Measurements from ENCODE around the gene ADAMTS7.
"Not testable (repeated sequence)": the region's sequence is repeated elsewhere in the genome, so short reads cannot be mapped to it uniquely, and the experiment has no call there.

The ADAMTS7 gene

GRCh38 chr15:78831229-78832207 is 20.3 kb upstream of the ADAMTS7 start:
- DNase-seq = no peak

GRCh38 chr15:78830514-78831228 is 19.4 kb upstream of the ADAMTS7 start:
- DNase-seq = no peak

GRCh38 chr15:78828920-78829319 is 17.7 kb upstream of the ADAMTS7 start:
- no peak for DNase-seq

GRCh38 chr15:78822514-78822913 is 11.2 kb upstream of the ADAMTS7 start:
- no peak for DNase-seq

- no peak for DNase-seq
These were observed 540 bp upstream of the ADAMTS7 start for GRCh38 chr15:78811825-78812183.

- DNase-seq = no peak
These were observed 721 bp downstream of the ADAMTS7 start for GRCh38 chr15:78810362-78811123.

- DNase-seq = no peak
These were observed 1.3 kb downstream of the ADAMTS7 start for GRCh38 chr15:78810003-78810361.

GRCh38 chr15:78808550-78808949 is 2.7 kb downstream of the ADAMTS7 start:
- no peak for DNase-seq

GRCh38 chr15:78807359-78807758 is 3.9 kb downstream of the ADAMTS7 start:
- no peak for DNase-seq

- no peak for DNase-seq
These were observed 6.9 kb downstream of the ADAMTS7 start for GRCh38 chr15:78804391-78804792.

GRCh38 chr15:78800806-78801205 is 10.5 kb downstream of the ADAMTS7 start:
- no peak for DNase-seq

GRCh38 chr15:78800189-78800588 is 11.1 kb downstream of the ADAMTS7 start:
- no peak for DNase-seq

- DNase-seq = not testable (repeated sequence)
These were observed 12.2 kb downstream of the ADAMTS7 start for GRCh38 chr15:78799102-78799501.

- not testable (repeated sequence) for DNase-seq
These were observed 12.9 kb downstream of the ADAMTS7 start for GRCh38 chr15:78798355-78798754.

- no peak for DNase-seq
These were observed 13.3 kb downstream of the ADAMTS7 start for GRCh38 chr15:78797951-78798350.

- DNase-seq = no peak
These were observed 14.8 kb downstream of the ADAMTS7 start for GRCh38 chr15:78796510-78796909.

- DNase-seq = no peak
These were observed 16.2 kb downstream of the ADAMTS7 start for GRCh38 chr15:78795043-78795442.

GRCh38 chr15:78794446-78794845 is 16.8 kb downstream of the ADAMTS7 start:
- DNase-seq = not testable (repeated sequence)

- no peak for DNase-seq
These were observed 19.9 kb downstream of the ADAMTS7 start for GRCh38 chr15:78791357-78791756.

- no peak for DNase-seq
These were observed 21.2 kb downstream of the ADAMTS7 start for GRCh38 chr15:78790027-78790426.

GRCh38 chr15:78789615-78790014 is 21.6 kb downstream of the ADAMTS7 start:
- DNase-seq = no peak

GRCh38 chr15:78788016-78788660 is 23.1 kb downstream of the ADAMTS7 start:
- DNase-seq = no peak

GRCh38 chr15:78782402-78782801 is 28.9 kb downstream of the ADAMTS7 start:
- not testable (repeated sequence) for DNase-seq
